Brain pericyte (primary cell): ENCODE data around the gene TP53AIP1.

ENCODE experiments used
- DNase-seq: peaks from one replicate; pipeline ENCODE4 v3.0.0-alpha.2; 2012; ENCODE audit warnings: low read depth, low spot score

The TP53AIP1 gene

DNA sequence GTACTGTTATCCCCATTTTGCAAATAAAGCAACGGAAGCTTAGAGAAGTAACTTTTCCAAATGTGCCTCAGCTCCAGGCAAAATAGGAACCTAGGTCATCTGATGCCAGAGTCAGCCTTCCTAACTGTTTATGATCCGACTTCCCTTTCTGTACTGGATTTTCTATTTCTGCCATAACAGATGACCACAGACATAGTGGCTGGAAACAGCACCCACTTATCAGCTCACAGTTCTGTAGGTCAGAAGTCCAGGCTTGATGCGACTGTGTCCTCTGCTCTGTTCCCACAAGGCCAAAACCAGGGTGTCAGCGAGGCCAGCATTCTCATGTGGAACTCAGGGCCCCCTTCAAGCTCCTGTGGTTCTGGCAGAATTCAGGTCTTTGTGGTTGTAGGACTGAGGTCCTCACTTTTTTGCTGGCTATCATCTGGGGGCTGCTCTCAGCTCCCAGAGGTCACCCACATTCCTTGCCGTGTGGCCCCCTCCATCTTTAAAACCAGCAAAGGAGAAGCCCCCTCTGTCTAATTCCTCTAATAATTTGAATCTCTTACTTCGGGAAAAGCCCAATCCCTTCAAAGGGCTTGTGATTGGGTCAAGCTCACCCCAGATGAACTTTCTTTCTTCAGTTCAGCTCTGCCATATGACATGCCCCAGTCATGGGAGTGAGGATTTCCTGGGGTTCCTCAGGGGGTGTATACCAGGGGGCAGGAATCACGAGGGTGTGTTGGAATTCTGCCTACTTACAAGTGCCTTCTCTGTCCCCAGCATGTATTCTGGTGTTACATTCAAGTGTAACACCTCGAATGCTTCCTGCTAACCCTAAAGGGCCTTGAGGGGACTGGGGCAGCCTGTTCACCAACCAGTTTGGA is 36.3 kb downstream of the TP53AIP1 start:
- no peak for DNase-seq

DNA sequence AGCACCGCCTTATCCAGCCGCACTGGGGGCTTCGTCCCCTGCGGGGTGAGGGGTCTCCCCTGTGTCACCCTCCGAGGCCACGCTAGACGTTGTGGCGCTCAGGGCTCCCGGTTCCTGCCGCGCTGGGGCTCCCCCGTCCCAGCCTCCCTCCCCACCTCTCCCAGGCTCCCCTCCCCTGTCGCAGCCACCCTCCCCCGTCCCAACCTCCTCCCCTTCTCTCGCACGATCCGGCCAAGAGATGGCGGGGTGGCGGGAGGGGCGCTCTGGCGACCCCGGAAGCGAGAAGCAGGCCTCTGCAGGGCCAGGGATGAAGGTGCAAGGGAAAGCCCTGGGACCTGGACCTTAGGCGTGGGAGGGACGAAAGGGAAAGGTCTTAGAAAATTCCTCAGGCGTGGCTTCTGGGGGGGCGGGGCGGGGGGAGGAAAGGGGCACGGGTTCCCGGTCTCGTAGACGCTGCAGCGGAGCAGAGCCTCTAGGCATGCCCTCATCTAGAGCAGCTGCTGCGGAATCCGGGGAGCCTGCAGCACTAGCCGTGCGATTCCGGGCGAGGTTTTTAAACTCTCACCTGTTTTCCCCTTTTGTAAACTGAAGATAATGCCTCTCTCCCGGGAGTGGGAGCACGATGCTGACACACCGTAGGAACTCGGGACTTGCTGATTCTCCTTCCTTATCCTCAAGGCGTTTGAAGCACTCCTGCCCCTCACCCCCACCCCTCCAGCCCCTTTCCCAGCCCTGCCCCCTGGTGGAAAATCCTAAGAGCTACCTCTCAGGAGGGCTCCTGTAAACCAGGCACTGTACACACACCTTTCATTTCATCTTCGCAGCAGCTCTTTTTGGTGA is 37.1 kb downstream of the TP53AIP1 start:
- DNase-seq = no peak

DNA sequence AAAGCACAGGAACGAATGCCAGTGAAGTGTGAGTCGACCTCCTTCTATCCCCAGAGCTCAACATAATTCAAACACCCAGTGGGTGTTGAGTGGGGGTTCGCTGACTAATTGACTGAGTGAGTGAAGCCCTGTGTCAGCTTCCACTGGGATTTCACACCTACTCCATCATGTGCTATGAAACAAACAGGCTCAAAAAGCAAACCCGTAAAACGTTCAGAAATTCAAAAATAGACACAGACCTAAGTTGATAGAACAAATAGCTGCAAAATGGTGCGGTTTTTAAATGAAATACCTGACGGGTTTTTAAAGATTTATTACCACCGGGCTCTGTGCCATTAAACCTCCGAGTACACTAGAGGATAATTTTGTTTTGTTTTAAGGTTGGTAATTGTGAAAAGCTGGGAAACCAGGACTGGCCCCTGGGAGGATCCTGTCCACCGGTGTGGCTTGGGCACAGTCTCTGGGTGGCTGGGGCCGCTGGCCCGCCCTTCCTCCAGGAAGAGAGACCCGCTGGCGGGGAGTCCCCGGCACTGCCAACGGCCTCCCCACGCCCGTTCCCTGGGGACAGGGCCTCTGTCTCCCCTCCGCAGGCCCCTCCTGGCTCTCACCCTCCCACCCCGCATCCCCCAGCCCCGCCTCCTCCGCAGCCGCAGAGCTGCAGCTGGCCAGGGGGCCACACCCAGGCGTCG is 37.9 kb downstream of the TP53AIP1 start:
- no peak for DNase-seq

DNA sequence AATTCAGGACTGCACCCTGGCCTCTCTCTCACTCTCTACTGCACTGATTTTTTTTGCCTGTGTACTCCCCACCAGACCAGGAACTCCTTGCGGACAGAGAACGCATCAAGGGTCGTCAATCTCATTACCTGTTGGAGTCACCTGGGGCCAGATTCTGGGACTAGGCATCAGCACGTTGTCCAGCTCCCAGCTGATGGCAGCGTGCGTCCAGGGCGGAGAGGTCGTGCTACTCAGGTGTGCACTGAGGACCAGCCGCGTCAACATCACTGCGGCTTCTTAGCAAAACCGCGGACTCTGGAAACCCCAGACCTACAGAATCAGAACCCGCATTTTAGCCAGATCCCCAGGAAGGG is 38.4 kb downstream of the TP53AIP1 start:
- no peak for DNase-seq

DNA sequence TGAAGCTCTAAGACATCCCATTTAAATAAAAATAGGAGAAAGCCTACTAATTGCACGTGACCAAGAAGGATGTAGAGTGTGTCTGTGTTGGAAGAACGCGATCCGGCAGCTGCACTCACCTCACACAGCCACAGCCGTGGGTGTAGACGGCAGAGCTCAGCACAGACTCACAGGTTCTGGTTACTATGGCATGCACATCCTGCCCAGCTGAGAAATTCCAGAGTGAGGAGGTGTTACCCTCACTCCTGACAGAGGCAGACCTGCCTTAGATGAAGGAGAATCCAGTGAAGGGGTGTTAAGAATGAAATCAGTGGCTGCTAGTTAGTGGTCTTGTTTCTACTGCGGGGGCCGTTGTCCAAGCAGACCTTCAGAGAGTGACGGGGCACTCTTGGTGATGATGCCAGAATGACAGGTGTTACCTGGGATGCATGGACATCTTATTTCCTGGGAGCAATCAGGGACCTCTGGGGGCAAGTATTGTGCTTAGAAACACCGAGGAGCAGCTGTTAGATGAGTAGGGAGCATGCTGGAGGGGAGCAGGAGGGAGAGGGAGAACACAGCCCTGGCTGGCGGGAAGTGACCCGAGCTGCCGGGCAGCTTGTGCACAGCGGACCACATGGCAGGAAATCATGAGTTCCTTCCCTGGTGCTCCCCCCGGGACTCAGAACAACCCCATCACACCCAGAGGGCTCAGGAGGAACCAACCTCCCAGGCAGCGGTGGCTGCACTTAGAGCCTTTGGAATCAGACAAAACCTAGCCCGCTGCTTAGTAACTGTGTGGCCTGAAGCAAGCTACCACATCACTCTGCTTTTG is 39.2 kb downstream of the TP53AIP1 start:
- DNase-seq = no peak

DNA sequence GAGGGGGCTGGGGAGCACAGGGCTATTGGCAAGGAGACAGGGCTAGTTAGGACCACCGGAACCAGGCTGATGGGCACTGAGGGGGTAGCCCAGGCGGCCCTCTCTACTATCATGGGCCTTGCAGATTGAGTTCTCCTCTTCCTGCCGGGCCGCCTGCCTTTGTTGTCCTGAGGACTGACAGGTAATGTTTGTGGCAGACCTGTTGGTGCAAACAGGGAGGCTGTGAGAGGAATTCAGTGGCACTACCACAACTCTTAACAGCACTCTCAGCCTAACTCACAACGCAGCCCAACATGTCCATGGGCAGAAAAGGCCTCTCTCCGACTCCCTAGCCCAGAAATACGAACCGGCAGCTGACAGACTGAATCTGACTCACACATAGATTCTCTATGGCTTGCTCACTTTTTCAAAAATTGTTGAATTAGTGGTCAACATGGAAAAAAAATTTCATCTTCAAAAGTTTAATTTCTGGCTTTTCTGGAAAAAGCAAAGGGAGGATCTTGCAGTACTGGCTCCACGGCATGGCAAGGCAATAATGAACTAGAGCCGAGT is 40.1 kb downstream of the TP53AIP1 start:
- DNase-seq = no peak

DNA sequence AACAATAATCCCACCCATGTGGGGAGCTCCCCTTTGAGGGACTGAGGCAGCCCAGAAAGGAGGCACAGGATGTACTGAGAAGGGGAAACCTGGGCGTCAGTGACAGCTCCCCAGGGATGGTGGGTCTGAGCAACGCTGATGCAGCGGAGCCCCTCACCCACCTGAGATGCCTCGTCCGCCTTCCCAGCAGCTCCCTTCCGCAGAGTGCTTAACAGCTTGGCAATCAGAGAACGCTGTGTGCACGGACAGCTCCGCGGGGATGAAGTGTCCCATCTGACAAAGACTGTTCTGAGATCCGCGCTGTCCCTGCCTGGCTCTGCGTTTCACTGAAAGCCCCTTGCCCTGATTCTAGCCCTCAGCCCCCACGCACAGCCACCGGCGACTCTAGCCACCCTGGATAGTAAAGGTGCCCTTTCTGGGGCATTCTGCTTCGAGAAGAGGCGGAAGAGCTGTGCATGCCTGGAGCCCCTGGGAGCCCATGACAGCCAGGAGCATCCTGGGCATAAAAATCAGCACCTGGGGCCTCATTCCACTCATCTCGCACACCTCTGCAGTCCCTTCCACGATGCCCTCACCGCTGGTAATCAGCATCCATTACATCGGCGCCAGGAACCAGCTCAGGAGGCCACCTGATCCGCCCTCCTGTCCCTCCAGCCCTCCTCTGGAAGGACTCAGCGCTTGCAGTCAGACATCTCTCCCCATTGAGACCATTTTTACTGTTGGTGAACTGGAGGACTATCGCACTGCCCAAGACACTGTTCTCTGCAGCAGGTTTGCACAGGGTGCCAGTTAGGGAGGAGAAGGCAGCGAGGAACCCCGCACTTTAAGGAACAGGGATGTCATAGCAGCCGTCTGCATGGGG is 40.8 kb downstream of the TP53AIP1 start:
- DNase-seq = no peak

DNA sequence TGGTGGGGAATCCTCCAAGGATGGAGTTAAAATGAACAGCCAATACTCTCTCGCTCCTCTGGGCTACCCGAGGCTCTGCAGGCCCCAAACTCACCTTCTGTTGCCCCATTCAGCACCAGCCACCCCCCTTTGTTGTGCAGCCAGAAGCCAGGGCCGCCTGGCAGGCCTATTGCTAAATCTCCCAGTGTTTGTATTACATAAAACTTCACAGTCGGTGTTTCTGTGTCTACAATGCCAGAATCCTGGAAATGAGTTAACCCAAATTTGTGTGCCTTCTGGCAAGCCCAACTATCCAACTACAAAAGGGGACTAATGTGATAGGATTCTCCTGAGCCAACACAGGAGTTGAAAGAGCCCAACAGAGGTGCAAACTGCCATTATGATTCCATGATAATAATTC is 42.2 kb downstream of the TP53AIP1 start:
- no peak for DNase-seq

DNA sequence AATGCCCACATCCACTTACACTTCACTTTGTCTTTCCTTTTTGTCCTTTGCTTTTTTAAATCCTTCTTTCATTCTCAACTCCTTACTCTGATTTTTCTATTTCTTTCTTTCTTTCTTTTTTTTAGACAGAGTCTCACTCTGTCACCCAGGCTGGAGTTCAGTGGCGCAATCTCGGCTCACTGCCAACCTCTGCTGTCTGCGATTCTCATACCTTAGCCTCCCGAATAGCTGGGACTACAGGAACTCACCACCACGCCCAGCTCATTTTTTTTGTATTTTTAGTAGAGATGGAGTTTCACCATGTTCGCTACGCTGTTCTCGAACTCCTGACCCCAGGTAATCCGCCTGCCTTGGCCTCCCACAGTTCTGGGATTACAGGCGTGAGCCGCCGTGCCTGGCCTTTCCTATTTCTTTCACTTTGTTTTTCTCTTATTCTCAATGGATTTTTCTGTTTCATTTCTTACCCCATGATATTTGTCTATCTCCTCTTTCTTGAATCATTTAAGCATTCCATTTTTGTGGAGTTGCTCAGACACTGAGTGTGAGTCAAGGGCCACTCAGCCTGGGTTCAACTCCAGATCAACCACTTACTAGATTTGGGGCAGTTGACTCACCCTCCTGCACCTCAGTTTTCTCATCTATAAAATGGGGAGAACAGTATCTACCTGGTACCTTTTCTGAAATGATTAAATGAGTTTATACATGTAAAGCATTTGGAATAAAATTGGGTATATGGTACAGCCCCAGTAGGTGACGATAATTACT is 43.9 kb downstream of the TP53AIP1 start:
- no peak for DNase-seq

DNA sequence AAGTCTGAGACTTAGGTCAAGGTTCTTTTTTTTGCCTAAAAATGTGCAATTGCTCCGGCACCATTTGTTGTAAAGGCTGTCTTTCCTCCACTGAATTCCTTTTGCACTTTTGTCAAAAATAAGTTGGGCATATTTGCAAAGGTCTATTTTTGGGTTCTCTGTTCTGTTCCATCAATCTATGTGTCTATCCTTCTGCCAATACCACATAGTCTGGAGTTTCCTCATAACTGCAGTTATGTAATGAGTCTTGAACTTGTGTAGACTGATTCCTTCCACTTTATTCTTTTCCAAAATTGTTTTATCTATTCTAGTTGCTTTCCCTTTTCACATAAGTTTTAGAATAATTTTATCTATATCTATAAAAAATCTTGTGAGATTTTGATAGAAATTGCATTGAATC is 44.8 kb downstream of the TP53AIP1 start:
- no peak for DNase-seq

DNA sequence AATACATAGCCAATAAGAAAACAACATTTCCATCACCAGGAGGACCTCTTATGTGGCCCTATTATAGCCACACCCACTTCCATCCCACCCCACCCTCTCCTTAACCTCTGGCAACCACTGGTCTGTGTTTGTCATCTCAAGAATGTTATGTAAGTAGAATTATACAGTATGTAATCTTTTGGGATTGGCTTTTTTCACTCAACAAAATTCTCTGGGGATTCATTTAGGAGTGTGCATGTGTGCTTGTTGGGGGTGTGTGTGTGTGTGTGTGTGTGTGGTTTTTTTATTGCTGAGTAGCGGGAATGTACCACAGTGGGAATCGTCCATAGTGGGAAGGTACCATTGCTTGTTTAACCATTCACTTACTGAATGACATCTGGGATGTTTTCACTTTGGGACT is 46.3 kb downstream of the TP53AIP1 start:
- no peak for DNase-seq

DNA sequence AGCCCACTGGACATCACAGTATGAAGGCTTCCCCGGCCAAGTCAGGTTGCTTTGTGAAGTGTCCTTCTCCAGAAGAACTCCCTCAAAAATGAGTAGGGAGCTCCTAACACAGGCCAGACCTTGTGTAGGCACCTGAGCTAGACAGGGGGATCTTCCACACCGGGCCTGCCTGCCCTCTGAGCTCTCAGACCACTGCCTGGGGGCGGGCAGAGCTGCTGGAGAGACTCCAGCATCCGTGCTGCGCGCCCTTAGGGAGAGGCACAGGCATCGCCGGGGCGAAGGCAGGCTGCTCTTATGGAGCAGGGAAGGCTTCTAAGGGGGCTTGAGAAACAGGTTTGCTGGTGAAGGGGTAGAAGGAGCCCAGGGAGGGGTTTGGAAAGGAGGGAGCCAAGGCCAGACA is 47.1 kb downstream of the TP53AIP1 start:
- DNase-seq = no peak

DNA sequence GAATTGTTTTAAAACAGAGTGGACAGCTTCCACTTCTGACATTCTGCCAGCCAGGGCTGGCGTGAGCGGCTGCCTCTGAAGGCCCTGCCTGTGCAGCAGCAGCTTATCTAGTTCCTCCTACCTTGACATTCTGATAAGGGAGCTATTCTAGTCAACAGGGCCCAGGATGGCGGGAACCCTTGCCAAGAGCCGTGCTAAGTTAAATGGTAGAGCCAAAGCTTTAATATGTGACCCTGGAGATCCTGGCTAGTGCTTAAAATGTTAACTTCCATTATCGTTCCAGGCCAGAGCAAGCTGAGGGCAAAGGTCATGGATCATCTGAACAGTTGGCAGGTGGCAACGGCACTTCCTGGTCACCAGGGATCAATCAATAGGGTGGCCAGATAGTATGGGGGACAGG is 48.0 kb downstream of the TP53AIP1 start:
- DNase-seq = no peak

DNA sequence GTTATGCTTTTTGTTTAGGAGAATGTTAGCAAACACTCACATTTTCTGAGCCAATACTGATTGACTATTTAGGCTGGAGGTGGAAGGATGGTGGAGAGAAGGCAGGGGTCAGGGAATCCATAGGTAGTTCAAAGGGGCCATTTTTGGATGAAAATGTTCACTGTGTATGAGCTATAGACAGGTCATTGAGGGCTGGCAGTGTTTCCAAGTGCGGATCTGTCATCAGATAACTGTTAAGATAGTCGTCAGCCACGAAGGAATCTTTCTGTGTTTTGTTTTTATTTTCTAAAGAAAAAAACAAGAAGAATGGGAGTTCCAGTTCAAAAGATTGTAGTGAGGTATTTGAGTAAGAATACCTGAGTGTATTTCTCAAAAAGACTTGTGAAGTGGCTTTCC is 48.4 kb downstream of the TP53AIP1 start:
- DNase-seq = no peak

DNA sequence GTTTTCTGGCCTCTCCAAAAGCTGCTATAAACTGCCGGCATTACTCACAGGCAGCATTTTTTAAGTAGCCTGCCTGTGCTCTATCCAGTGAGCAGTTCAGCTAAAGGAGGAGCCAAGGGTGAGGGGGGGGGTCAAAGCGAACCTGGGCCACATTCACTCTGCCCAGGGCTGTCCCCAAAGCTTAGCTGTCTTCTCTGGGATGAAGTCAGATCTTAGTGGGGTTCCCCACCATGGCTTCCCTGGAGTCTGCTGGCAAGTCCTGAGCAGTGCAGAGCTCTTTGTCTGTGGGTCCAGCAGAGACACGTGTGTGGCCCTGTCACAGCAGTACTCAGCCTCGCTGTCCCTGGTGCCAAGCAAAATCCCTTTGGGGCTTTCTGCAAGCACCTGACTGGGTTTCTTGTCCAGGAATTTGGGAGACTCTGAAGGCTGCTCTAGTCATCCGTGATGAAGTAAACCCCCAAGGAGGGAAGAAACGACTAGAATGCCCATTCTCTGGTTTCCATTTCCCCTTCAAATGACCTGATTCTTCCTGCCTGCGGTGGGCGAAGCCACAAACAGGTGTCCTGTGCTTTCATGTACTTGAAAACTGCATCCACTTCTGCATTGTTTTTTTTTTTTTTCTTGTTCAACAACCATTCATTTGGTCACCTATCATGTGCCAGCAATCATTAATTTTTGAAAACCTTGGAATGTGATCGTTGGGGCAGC is 48.9 kb downstream of the TP53AIP1 start:
- DNase-seq = no peak

DNA sequence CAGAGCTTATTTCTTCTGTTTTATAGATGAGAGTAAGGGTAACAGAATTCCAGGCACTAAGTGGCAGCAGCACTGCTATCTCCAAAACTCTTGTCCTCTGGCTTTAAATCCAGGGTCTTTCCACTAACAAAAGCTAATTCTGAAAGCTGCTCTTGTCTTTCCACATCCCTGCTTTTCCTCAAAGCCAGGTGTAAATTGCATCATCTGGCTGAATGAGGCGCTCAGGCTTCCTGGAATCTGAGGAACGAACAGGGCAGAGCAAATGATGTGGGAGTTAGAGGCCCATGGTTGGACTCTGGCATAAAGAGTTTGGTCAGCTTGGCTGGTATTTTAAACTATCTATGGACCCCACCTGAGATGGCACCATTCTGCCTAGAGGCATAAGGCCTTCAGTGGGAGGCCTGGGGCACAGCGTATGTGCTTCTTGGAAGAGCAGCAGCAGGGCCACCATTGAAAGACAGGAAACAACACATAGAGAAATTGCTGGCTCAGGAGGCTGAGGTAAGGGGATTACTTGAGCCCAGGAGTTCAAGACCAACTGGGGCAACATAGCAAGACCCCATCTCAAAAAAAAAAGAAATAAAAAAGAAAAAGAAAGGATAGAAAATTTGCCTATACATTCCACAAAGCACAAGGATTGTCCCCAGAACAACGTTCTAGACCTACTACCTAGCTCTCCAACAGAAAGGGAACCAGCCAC is 49.7 kb downstream of the TP53AIP1 start:
- DNase-seq = no peak

DNA sequence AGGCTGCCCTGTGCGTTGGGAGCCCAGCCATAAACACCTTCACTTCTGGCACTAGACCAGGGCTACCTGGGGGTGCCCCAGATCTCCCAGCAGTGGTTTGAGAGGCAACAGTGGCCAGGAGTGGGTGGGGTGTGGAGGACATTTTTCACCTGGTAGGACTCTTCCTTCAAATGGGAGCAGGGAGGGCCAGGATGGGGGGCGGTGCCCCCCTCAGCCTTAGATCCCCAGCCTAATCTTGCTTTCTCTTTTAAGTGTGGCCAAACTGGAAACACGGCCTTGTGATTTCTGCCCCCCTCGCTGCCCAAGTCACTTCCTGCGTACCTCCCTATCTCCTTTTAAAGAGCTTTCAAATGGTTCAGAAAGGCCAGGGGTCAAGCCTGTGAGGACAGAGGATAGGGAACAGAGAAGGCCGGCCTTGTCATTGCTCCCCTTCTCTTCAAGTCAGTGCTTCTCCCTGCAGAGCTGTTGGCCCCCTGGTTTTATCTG is 50.7 kb downstream of the TP53AIP1 start:
- DNase-seq = no peak
